ENCODE data around the gene BRD7. TPM values are rescaled to one million over a fixed set of nuclear protein-coding genes. Genes with fewer than 3 reads are reported as not detected.
A peak's percentile ranks its signal among the peaks of the same experiment; 100 is the strongest.

Gene BRD7
- total and polyA plus RNA-seq, 4 donors, result 13.3 to 34.3 (median 14.1) TPM

DNA sequence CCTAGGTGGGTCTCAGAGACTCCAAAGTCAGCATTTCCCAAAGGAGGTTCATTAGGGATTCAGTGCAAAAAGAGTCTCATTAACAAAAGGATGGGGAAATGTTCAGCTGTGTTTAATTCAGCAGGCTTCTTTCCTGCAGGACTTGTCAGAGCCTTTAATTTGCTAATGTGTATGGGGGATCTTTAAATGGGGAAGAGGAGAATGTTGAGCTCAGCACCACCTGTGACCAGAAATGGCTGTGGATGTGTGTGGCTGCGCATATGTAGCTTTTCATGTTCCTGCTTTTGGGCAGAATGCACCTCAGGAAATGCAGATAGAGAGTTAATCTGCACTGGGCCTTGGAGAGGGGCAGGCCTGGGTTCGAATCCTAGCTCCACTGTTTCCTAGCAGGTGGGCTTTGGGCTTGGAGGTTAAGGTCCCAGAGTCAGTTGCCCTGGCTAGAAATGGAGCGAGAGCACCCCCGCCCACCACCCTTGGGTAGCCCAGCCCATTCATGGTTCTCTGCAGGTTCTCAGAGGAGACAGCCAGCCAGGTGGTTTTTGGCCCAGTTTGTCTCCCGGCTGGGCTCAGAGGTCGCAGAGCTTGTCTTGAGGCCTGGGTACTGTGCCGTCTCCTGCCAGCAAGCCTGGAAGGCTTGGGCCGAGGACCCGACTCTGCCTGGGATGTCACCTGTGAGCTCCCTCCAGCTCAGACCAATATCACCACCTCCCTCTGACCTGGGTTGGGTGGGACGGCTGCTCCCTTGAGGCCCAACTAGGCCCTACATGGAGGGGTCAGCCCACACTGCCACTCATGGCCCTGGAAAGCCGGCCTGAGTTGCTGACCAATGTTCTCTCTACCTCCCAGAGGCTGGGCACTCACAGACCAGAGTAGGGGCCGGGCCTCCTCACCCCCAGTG lies 93.1 kb downstream of the BRD7 start:
- DNase-seq (ENCODE audit: low spot score), result no peak
- 82% methylated on average over 12 of the region's 12 CpGs for WGBS
- Histone ChIP-seq H3K27me3 (ENCODE audit: control insufficient read depth in 4 of 4, insufficient read depth in 4 of 4, low read length in 3 of 4) (no peaks in the 10 kb centered on the region), H3K9me3 (ENCODE audit: control insufficient read depth in 4 of 4, low read length in 3 of 4) (no peaks in the 10 kb centered on the region), H3K9ac (ENCODE audit: low read depth in 1 of 2, low read length in 2 of 2) (no peak overlapping the region), H3K27ac (ENCODE audit: low read depth in 1 of 2, low read length in 2 of 2) (no peak overlapping the region), H3K4me3 (ENCODE audit: low read depth in 1 of 3, low read length in 3 of 3) (no peak overlapping the region), H3K36me3 (ENCODE audit: control insufficient read depth in 4 of 4, insufficient read depth in 3 of 4, low read depth in 1 of 4, low read length in 3 of 4) (no peaks in the 10 kb centered on the region), H3K4me1 (ENCODE audit: control insufficient read depth in 4 of 4, insufficient read depth in 4 of 4, low read length in 3 of 4) (peaks cover 0 to 3% (median 0%) of the 10 kb centered on the region in 4 donors)
- no peak for TF ChIP-seq HNF4A (conservative IDR thresholded peaks at IDR 0.05)
- TF ChIP-seq SP1 (IDR thresholded peaks at IDR 0.05), result no peak
- TF ChIP-seq YY1 (IDR thresholded peaks at IDR 0.05), result no peak
- no peak for TF ChIP-seq NR2F2 (IDR thresholded peaks at IDR 0.05)
- no peak for TF ChIP-seq RAD21 (IDR thresholded peaks at IDR 0.05)
- TF ChIP-seq GABPA (IDR thresholded peaks at IDR 0.05 in 1 of 2, conservative IDR thresholded peaks at IDR 0.05 in 1 of 2), result no peak
- TF ChIP-seq FOXA1 (IDR thresholded peaks at IDR 0.05), result no peak
- TF ChIP-seq EGR1 (IDR thresholded peaks at IDR 0.05; ENCODE audit: low read depth in 2 of 2), result no peak

GRCh38 chr16:50275098-50275415 lies 93.7 kb downstream of the BRD7 start:
- Histone ChIP-seq H3K9ac (ENCODE audit: low read depth in 1 of 2, low read length in 2 of 2) (no peak overlapping the region), H3K36me3 (ENCODE audit: control insufficient read depth in 4 of 4, insufficient read depth in 3 of 4, low read depth in 1 of 4, low read length in 3 of 4) (no peaks in the 10 kb centered on the region), H3K4me1 (ENCODE audit: control insufficient read depth in 4 of 4, insufficient read depth in 4 of 4, low read length in 3 of 4) (peaks cover 0 to 3% (median 0%) of the 10 kb centered on the region in 4 donors), H3K9me3 (ENCODE audit: control insufficient read depth in 4 of 4, low read length in 3 of 4) (no peaks in the 10 kb centered on the region), H3K27me3 (ENCODE audit: control insufficient read depth in 4 of 4, insufficient read depth in 4 of 4, low read length in 3 of 4) (no peaks in the 10 kb centered on the region), H3K27ac (ENCODE audit: low read depth in 1 of 2, low read length in 2 of 2) (peak overlapping the region in 1 of 2 donors; percentile 52), H3K4me3 (ENCODE audit: low read depth in 1 of 3, low read length in 3 of 3) (peak overlapping the region in 1 of 3 donors; percentile 15)
- DNase-seq (ENCODE audit: low spot score), result no peak
- TF ChIP-seq NR2F2 (IDR thresholded peaks at IDR 0.05) (no peak), EGR1 (IDR thresholded peaks at IDR 0.05; ENCODE audit: low read depth in 2 of 2) (no peak), GABPA (IDR thresholded peaks at IDR 0.05 in 1 of 2, conservative IDR thresholded peaks at IDR 0.05 in 1 of 2) (no peak), MAX (IDR thresholded peaks at IDR 0.05) (no peak)
- WGBS, result 92% methylated on average over 3 of the region's 3 CpGs

GRCh38 chr16:50274326-50275097 lies 94.3 kb downstream of the BRD7 start:
- H3K9me3 ChIP-seq (ENCODE audit: control insufficient read depth in 4 of 4, low read length in 3 of 4), result no peaks in the 10 kb centered on the region
- H3K36me3 ChIP-seq (ENCODE audit: control insufficient read depth in 4 of 4, insufficient read depth in 3 of 4, low read depth in 1 of 4, low read length in 3 of 4), result no peaks in the 10 kb centered on the region
- peak overlapping the region in 1 of 3 donors; percentile 15 for H3K4me3 ChIP-seq (ENCODE audit: low read depth in 1 of 3, low read length in 3 of 3)
- TF ChIP-seq EGR1 (IDR thresholded peaks at IDR 0.05; ENCODE audit: low read depth in 2 of 2) (no peak), RAD21 (IDR thresholded peaks at IDR 0.05) (no peak), GABPA (IDR thresholded peaks at IDR 0.05 in 1 of 2, conservative IDR thresholded peaks at IDR 0.05 in 1 of 2) (no peak), SP1 (IDR thresholded peaks at IDR 0.05) (no peak), HNF4G (IDR thresholded peaks at IDR 0.05) (no peak), HNF4A (conservative IDR thresholded peaks at IDR 0.05) (no peak), YY1 (IDR thresholded peaks at IDR 0.05) (no peak), FOXA2 (IDR thresholded peaks at IDR 0.05) (no peak), JUND (IDR thresholded peaks at IDR 0.05) (no peak), MAX (IDR thresholded peaks at IDR 0.05) (no peak)
- H3K9ac ChIP-seq (ENCODE audit: low read depth in 1 of 2, low read length in 2 of 2), result no peak overlapping the region
- DNase-seq (ENCODE audit: low spot score), result no peak
- WGBS, result 81% methylated on average over 18 of the region's 18 CpGs
- H3K27ac ChIP-seq (ENCODE audit: low read depth in 1 of 2, low read length in 2 of 2), result peak overlapping the region; percentile 32 to 52
- peaks cover 0 to 3% (median 0%) of the 10 kb centered on the region in 4 donors for H3K4me1 ChIP-seq (ENCODE audit: control insufficient read depth in 4 of 4, insufficient read depth in 4 of 4, low read length in 3 of 4)
- H3K27me3 ChIP-seq (ENCODE audit: control insufficient read depth in 4 of 4, insufficient read depth in 4 of 4, low read length in 3 of 4), result no peaks in the 10 kb centered on the region

Measured in liver (tissue), 9 donors.